Glutamatergic neuron (in vitro differentiated cells): ENCODE data around the gene SLC26A6. TPM values are rescaled to one million over a fixed set of nuclear protein-coding genes. Genes with fewer than 3 reads are reported as not detected.

Experiments
- DNase-seq: peaks from one replicate; pipeline ENCODE4 v3.0.0; 2022
- H3K27ac Mint-ChIP-seq: one replicate; pipeline ENCODE4 v1.8.0; 2020; ENCODE audit warnings: mild to moderate bottlenecking, mixed read lengths, inconsistent platforms; ENCODE audit not compliant: unreplicated experiment
- H3K27me3 Mint-ChIP-seq: one replicate; pipeline ENCODE4 v1.8.0; 2020; ENCODE audit warnings: mild to moderate bottlenecking, moderate library complexity, mixed read lengths, inconsistent platforms; ENCODE audit not compliant: unreplicated experiment
- H3K36me3 Mint-ChIP-seq: one replicate; pipeline ENCODE4 v1.8.0; 2020; ENCODE audit warnings: mild to moderate bottlenecking, mixed read lengths, inconsistent platforms; ENCODE audit not compliant: unreplicated experiment
- H3K4me1 Mint-ChIP-seq: one replicate; pipeline ENCODE4 v1.8.0; 2020; ENCODE audit warnings: mild to moderate bottlenecking, low read depth, mixed read lengths, inconsistent platforms; ENCODE audit not compliant: unreplicated experiment
- H3K4me3 Mint-ChIP-seq: one replicate; pipeline ENCODE4 v1.8.0; 2020; ENCODE audit warnings: mild to moderate bottlenecking, mixed read lengths, inconsistent platforms; ENCODE audit not compliant: unreplicated experiment
- H3K9me3 Mint-ChIP-seq: one replicate; pipeline ENCODE4 v1.8.0; 2020; ENCODE audit warnings: mild to moderate bottlenecking, moderate library complexity, mixed read lengths, inconsistent platforms; ENCODE audit not compliant: unreplicated experiment
- total RNA-seq: library from RNA; stranded (reverse); fragmentation: NEBNext Ultra II Directional; extraction: Animal tissue kit (Norgen Biotek cat#: 25700); gene quantifications from one replicate; pipeline ENCODE4 v1.2.1, GENCODE V29; 2021; ENCODE audit not compliant: unreplicated experiment
- TF ChIP-seq, protein P1 (sequence below): fragments of 200-600 bp; sonication (generic); IDR thresholded peaks from one replicate; pipeline ENCODE4 v1.5.0; 2021; ENCODE audit not compliant: partially characterized antibody, unreplicated experiment

Gene SLC26A6
- total RNA-seq, 1 donor from 2014 or later, result 26.0 TPM

GRCh38 chr3:48588230-48588629 lies 47.0 kb downstream of the SLC26A6 start:
- no peak for DNase-seq

GRCh38 chr3:48587686-48588085 lies 47.6 kb downstream of the SLC26A6 start:
- Mint-ChIP-seq H3K27ac (no peak overlapping the region), H3K36me3 (no peaks in the 10 kb centered on the region), H3K4me1 (no peaks in the 10 kb centered on the region), H3K4me3 (no peak overlapping the region), H3K9me3 (peaks cover 7% of the 10 kb centered on the region), H3K27me3 (peaks cover 13% of the 10 kb centered on the region)
- DNase-seq, result no peak
- TF ChIP-seq, protein P1, sequence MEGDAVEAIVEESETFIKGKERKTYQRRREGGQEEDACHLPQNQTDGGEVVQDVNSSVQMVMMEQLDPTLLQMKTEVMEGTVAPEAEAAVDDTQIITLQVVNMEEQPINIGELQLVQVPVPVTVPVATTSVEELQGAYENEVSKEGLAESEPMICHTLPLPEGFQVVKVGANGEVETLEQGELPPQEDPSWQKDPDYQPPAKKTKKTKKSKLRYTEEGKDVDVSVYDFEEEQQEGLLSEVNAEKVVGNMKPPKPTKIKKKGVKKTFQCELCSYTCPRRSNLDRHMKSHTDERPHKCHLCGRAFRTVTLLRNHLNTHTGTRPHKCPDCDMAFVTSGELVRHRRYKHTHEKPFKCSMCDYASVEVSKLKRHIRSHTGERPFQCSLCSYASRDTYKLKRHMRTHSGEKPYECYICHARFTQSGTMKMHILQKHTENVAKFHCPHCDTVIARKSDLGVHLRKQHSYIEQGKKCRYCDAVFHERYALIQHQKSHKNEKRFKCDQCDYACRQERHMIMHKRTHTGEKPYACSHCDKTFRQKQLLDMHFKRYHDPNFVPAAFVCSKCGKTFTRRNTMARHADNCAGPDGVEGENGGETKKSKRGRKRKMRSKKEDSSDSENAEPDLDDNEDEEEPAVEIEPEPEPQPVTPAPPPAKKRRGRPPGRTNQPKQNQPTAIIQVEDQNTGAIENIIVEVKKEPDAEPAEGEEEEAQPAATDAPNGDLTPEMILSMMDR, result no peak

More at GRCh38 chr3:48588230-48588629, 47.0 kb downstream of the SLC26A6 start:
- no peak overlapping the region for H3K27ac Mint-ChIP-seq
- peaks cover 7% of the 10 kb centered on the region for H3K9me3 Mint-ChIP-seq
- H3K36me3 Mint-ChIP-seq, result no peaks in the 10 kb centered on the region
- H3K27me3 Mint-ChIP-seq, result peaks cover 13% of the 10 kb centered on the region
- TF ChIP-seq, protein P1, result no peak
- H3K4me1 Mint-ChIP-seq, result no peaks in the 10 kb centered on the region
- H3K4me3 Mint-ChIP-seq, result no peak overlapping the region

GRCh38 chr3:48585411-48585810 lies 49.9 kb downstream of the SLC26A6 start:
- TF ChIP-seq, protein P1, result no peak

DNA sequence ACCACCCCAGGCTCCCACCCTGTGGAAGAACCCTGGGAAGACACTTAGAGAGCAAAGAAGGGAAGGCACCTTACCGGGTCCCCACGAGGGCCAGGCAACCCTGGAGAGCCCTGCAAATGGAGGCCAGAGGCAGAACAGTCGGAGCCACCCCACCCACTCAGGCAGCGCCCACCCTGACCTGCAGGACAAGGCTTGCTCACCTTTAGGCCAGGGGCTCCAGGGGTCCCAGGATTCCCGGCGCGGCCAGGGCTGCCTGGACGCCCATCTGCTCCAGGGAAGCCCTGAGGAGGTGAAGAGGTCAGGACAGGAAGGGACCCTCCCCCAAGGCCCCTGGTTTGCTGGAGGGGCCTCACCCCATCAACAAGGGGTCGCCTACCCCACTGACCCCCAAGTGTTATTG lies 50.4 kb downstream of the SLC26A6 start:
- Mint-ChIP-seq H3K9me3 (peaks cover 5% of the 10 kb centered on the region), H3K4me1 (no peaks in the 10 kb centered on the region), H3K27ac (no peak overlapping the region), H3K27me3 (peaks cover 9% of the 10 kb centered on the region), H3K36me3 (peaks cover 8% of the 10 kb centered on the region), H3K4me3 (no peak overlapping the region)
- TF ChIP-seq, protein P1, result no peak
- no peak for DNase-seq

More at GRCh38 chr3:48585411-48585810, 49.9 kb downstream of the SLC26A6 start:
- Mint-ChIP-seq H3K27me3 (peaks cover 9% of the 10 kb centered on the region), H3K27ac (no peak overlapping the region), H3K4me1 (no peaks in the 10 kb centered on the region), H3K4me3 (no peak overlapping the region), H3K36me3 (peaks cover 8% of the 10 kb centered on the region), H3K9me3 (peaks cover 5% of the 10 kb centered on the region)
- no peak for DNase-seq

DNA sequence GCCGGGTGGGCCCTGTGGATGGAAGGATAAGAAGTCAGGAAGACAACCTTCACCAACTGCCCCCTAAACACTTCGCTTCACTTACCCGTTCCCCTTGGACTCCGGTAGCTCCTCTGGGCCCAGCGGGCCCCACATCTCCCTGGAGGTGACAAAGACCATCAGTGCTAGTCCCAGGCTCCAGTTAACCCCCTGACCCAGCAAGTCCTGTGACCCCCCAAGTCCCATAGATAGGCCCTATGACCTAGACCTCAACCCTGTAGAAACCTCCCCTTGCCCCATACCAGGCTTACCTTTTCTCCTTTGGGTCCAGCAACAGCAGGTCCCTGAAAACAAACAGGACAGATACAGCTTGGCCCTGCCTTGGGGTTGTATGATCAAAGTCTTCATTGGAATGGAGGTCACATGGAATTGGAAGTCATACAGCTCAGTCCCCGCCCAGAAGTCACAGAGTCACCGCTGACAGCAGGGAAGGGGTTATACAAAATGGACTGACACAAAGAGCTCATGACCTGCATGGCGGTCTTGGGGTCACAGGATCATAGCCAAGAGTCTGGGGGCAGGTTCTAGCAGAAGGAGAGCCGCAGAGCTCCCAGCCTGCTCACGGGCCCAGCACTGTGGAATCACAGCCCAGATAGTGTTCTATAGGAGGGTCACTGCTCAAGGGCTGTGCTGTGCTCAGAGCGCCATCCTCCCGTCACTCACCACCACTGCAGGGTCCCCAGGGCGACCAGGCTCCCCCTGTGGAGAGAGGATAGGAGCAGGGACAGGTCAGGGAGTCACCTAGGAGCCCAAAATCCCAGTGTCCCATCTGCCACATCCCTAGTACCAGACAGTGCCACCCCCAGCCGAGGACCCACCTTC lies 53.4 kb downstream of the SLC26A6 start:
- no peak overlapping the region for H3K27ac Mint-ChIP-seq

More for the DNA sequence above, 53.4 kb downstream of the SLC26A6 start:
- Mint-ChIP-seq H3K4me3 (no peak overlapping the region), H3K36me3 (peaks cover 8% of the 10 kb centered on the region), H3K4me1 (no peaks in the 10 kb centered on the region), H3K27me3 (peaks cover 3% of the 10 kb centered on the region), H3K9me3 (no peaks in the 10 kb centered on the region)
- DNase-seq, result no peak
- TF ChIP-seq, protein P1, result no peak
